Activated CD8-positive, alpha-beta memory T cell treated with anti-CD3 and anti-CD28 coated beads for 1 hour (primary cell): ENCODE results near the gene LMNB1.
"Not testable (repeated sequence)": the region's sequence is repeated elsewhere in the genome, so short reads cannot be mapped to it uniquely, and the experiment has no call there.

Experiments
- DNase-seq, 2 donors: peaks; one replicate each; pipeline ENCODE4 v3.0.0-alpha.2; 2020; ENCODE audit warnings: low read depth in 1 of 2; ENCODE audit errors: extremely low read depth in 1 of 2

The LMNB1 gene

GRCh38 chr5:126853541-126854307 is 76.8 kb downstream of the LMNB1 start:
- DNase-seq = not testable (repeated sequence)

- DNase-seq = no peak
These were observed 77.7 kb downstream of the LMNB1 start for GRCh38 chr5:126854526-126855110.

GRCh38 chr5:126855266-126855665 is 78.3 kb downstream of the LMNB1 start:
- DNase-seq = no peak

GRCh38 chr5:126857472-126858410 is 80.8 kb downstream of the LMNB1 start:
- DNase-seq = no peak

- DNase-seq = no peak
These were observed 81.5 kb downstream of the LMNB1 start for GRCh38 chr5:126858441-126858840.

- no peak for DNase-seq
These were observed 86.5 kb downstream of the LMNB1 start for GRCh38 chr5:126863402-126863801.

- no peak for DNase-seq
These were observed 87.2 kb downstream of the LMNB1 start for GRCh38 chr5:126864042-126864688.

GRCh38 chr5:126865299-126865698 is 88.4 kb downstream of the LMNB1 start:
- DNase-seq = no peak

- no peak for DNase-seq
These were observed 90.1 kb downstream of the LMNB1 start for GRCh38 chr5:126866851-126867636.

- no peak for DNase-seq
These were observed 91.5 kb downstream of the LMNB1 start for GRCh38 chr5:126868338-126869004.

- DNase-seq = no peak
These were observed 92.1 kb downstream of the LMNB1 start for GRCh38 chr5:126869005-126869451.

GRCh38 chr5:126871441-126871840 is 94.5 kb downstream of the LMNB1 start:
- no peak for DNase-seq

- DNase-seq = no peak
These were observed 95.8 kb downstream of the LMNB1 start for GRCh38 chr5:126872561-126873354.

GRCh38 chr5:126875303-126875785 is 98.4 kb downstream of the LMNB1 start:
- no peak for DNase-seq

GRCh38 chr5:126877602-126878001 is 100.7 kb downstream of the LMNB1 start:
- DNase-seq = no peak

GRCh38 chr5:126878085-126878484 is 101.1 kb downstream of the LMNB1 start:
- no peak for DNase-seq

GRCh38 chr5:126878634-126879033 is 101.7 kb downstream of the LMNB1 start:
- DNase-seq = no peak

GRCh38 chr5:126881821-126882600 is 105.1 kb downstream of the LMNB1 start:
- DNase-seq = no peak
